RWPE2 (cell line): ENCODE data around the gene MARCHF9.

Source experiments
- ATAC-seq: fragments of 200-7000 bp; cut with Tn5 transposase; 3 replicates; pipeline ENCODE4 v1.9.1; 2021; ENCODE audit warnings: low read depth
- DNase-seq: peaks from one replicate; pipeline ENCODE4 v3.0.0-alpha.2; 2020; ENCODE audit warnings: low spot score
- H3K27ac ChIP-seq: fragments of 450-650 bp; 2 replicates; pipeline ENCODE4 v1.5.1; 2017; ENCODE audit warnings: mild to moderate bottlenecking; ENCODE audit not compliant: poor library complexity, severe bottlenecking
- H3K27me3 ChIP-seq: fragments of 250-450 bp; sonication (Bioruptor Pico); 2 replicates; pipeline ENCODE4 v1.5.1; 2021; ENCODE audit warnings: mild to moderate bottlenecking, moderate library complexity; ENCODE audit not compliant: insufficient read depth, poor library complexity, severe bottlenecking
- H3K36me3 ChIP-seq: fragments of 250-450 bp; sonication (Bioruptor Pico); 2 replicates; pipeline ENCODE4 v1.5.1; 2020; ENCODE audit warnings: low read depth, mild to moderate bottlenecking, moderate library complexity
- H3K4me1 ChIP-seq: fragments of 250-450 bp; sonication (Bioruptor Pico); 2 replicates; pipeline ENCODE4 v1.5.1; 2021; ENCODE audit warnings: mild to moderate bottlenecking, moderate library complexity; ENCODE audit not compliant: insufficient read depth, poor library complexity, severe bottlenecking
- H3K4me3 ChIP-seq: fragments of 250-450 bp; sonication (Bioruptor Pico); 2 replicates; pipeline ENCODE4 v1.5.1; 2021; ENCODE audit warnings: mild to moderate bottlenecking, moderate library complexity; ENCODE audit not compliant: severe bottlenecking
- H3K9me3 ChIP-seq: fragments of 250-450 bp; sonication (Bioruptor Pico); 2 replicates; pipeline ENCODE4 v1.5.1; 2021; ENCODE audit warnings: mild to moderate bottlenecking, moderate library complexity; ENCODE audit not compliant: severe bottlenecking
- CTCF ChIP-seq: fragments of 450-650 bp; IDR thresholded peaks from one replicate; pipeline ENCODE4 v1.5.1; 2017; ENCODE audit warnings: mild to moderate bottlenecking, moderate library complexity; ENCODE audit not compliant: poor library complexity, severe bottlenecking

The MARCHF9 gene

DNA sequence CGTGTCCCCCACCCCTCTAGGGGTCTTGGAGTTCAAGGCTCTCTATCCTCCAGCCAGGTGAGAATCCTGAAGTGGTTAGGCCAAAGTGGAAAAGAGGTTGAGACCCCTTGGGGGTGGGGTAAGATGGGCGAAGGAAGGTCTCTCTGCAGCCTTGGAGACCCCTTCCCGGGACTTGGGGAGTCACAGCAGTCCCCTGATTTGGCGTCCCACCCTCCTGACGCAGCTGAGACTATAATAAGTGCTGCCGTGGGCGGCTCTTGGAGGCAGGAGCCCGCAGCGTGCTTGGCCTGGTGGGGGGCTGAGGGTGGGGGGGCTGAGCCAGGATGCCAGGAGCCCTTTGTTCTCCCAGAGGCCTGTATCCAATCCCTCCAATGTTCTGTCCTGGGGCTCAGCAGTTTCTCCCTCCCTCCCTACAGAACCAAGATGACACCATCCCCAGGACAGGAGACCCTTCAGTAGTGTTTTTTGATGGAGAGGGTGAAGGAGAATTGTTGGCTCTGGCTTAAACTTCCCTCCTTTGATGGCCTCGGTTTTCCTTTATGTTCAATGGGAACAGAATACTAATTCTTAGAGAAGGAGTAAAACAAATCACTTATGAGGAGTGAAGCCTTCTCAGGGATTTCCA is 14.9 kb upstream of the MARCHF9 start:
- Histone ChIP-seq H3K9me3 (no peaks in the 10 kb centered on the region), H3K27ac (no peak overlapping the region), H3K4me3 (no peak overlapping the region), H3K27me3 (peaks cover 52% of the 10 kb centered on the region), H3K4me1 (peaks cover 6% of the 10 kb centered on the region), H3K36me3 (no peaks in the 10 kb centered on the region)
- no peak for TF ChIP-seq CTCF
- ATAC-seq (no peak), DNase-seq (no peak)

- DNase-seq (no peak), ATAC-seq (no peak)
- Histone ChIP-seq H3K27ac (no peak overlapping the region), H3K27me3 (peaks cover 44% of the 10 kb centered on the region), H3K36me3 (no peaks in the 10 kb centered on the region), H3K9me3 (no peaks in the 10 kb centered on the region), H3K4me3 (no peak overlapping the region), H3K4me1 (peaks cover 7% of the 10 kb centered on the region)
- no peak for TF ChIP-seq CTCF
Measured at GRCh38 chr12:57740656-57741412, 14.1 kb upstream of the MARCHF9 start.

DNA sequence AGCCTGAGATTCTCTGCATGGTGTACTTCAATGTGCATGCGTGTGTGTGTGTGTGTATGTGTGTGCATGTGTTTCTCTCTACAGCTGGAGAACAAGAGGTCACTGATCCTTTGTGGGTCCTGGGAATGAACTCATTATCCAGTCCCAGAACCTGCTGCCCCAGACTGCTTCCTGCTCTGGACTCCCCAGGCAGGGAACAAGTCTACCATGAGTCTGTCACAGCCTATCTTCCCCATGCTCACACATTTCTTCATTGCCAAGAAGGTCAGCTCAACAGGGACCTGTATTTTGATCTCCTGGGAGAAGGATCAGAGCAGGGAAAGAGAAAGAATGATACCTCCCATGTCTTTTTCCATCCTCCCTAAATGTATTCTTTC is 13.5 kb upstream of the MARCHF9 start:
- Histone ChIP-seq H3K27ac (no peak overlapping the region), H3K4me3 (no peak overlapping the region), H3K27me3 (peaks cover 38% of the 10 kb centered on the region), H3K36me3 (peaks cover 4% of the 10 kb centered on the region), H3K4me1 (peaks cover 9% of the 10 kb centered on the region), H3K9me3 (no peaks in the 10 kb centered on the region)
- TF ChIP-seq CTCF = no peak
- no peak for DNase-seq
- ATAC-seq = no peak

GRCh38 chr12:57741844-57742738 is 12.8 kb upstream of the MARCHF9 start:
- Histone ChIP-seq H3K9me3 (no peaks in the 10 kb centered on the region), H3K36me3 (peaks cover 11% of the 10 kb centered on the region), H3K27me3 (peaks cover 31% of the 10 kb centered on the region), H3K4me1 (peaks cover 9% of the 10 kb centered on the region), H3K4me3 (no peak overlapping the region), H3K27ac (no peak overlapping the region)
- TF ChIP-seq CTCF = no peak
- ATAC-seq (no peak), DNase-seq (no peak)
